Prostate gland (tissue), 2 donors: ENCODE data around the gene KIF26B.

ENCODE experiments used
- CTCF ChIP-seq, 4 experiments: fragments of 200-600 bp in 2 of 4; fragments of 450-650 bp in 2 of 4; sonication (generic) in 2 of 4; IDR thresholded peaks; 1 replicate in 3 of 4; 2 replicates in 1 of 4; pipeline ENCODE4 v1.5.1; 2016 to 2019; ENCODE audit warnings: antibody characterized with exemption in 4 of 4, mild to moderate bottlenecking in 2 of 4, moderate library complexity in 2 of 4
- POLR2A ChIP-seq: fragments of 450-650 bp; IDR thresholded peaks from one replicate; pipeline ENCODE4 v1.6.1; 2016; ENCODE audit warnings: antibody characterized with exemption, mild to moderate bottlenecking

DNA sequence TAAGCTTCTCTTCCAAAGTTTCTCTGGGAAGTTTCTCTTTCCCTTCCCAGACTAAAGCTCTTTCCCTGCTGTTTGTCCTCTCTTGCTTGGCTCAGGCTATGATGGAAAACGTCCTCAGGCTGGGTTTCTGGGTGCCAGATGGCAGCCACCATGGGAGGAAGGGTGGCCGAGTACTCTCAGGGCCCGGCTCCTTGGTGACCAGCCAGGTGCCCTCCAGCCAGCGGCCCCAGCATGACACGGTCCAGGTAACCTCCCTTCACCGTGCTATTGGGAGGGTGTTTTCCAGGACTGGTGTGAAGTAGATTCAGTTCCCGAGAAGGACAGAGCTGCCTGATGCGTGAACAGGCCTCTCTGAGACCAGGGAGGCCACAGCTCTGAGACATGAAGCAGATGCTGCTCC is 60.3 kb downstream of the KIF26B start:
- TF ChIP-seq POLR2A (no peak), CTCF (IDR thresholded peaks at IDR 0.05) (no peak)
